ENCODE data around the gene SPAAR. TPM values are rescaled to one million over a fixed set of nuclear protein-coding genes. Genes with fewer than 3 reads are reported as not detected.

Gene SPAAR
- total RNA-seq, 1 experiment from 2014 or later = not detected

Other genes starting within 250 kb of the SPAAR start
- 7.8 and 10.4 TPM in 2 replicates for gene ARHGEF39, start 244.3 kb upstream of the SPAAR start, total RNA-seq (2014; rRNA removed; shearing (Covaris generic); ENCODE audit: low replicate concordance)
- 0.30 and 11.6 TPM in 2 replicates for gene CA9, start 235.6 kb upstream of the SPAAR start, total RNA-seq (2014; rRNA removed; shearing (Covaris generic); ENCODE audit: low replicate concordance)
- gene TPM2, start 219.6 kb upstream of the SPAAR start, total RNA-seq (2014; rRNA removed; shearing (Covaris generic); ENCODE audit: low replicate concordance) = 2.4 and 7.8 TPM in 2 replicates
- gene TLN1, start 177.3 kb upstream of the SPAAR start, total RNA-seq (2014; rRNA removed; shearing (Covaris generic); ENCODE audit: low replicate concordance) = 106 and 122 TPM in 2 replicates
- 53.3 and 55.1 TPM in 2 replicates for gene CREB3, start 176.8 kb upstream of the SPAAR start, total RNA-seq (2014; rRNA removed; shearing (Covaris generic); ENCODE audit: low replicate concordance)
- gene GBA2, start 160.3 kb upstream of the SPAAR start, total RNA-seq (2014; rRNA removed; shearing (Covaris generic); ENCODE audit: low replicate concordance) = 17.7 and 24.7 TPM in 2 replicates
- 5.7 and 7.4 TPM in 2 replicates for gene RGP1, start 160.2 kb upstream of the SPAAR start, total RNA-seq (2014; rRNA removed; shearing (Covaris generic); ENCODE audit: low replicate concordance)
- not detected in 2 replicates for gene MSMP, start 155.2 kb upstream of the SPAAR start, total RNA-seq (2014; rRNA removed; shearing (Covaris generic); ENCODE audit: low replicate concordance)
- gene NPR2, start 117.9 kb upstream of the SPAAR start, total RNA-seq (2014; rRNA removed; shearing (Covaris generic); ENCODE audit: low replicate concordance) = 2.0 TPM in 1 of 2 replicates, not detected in the other
- gene SPAG8, start 97.2 kb upstream of the SPAAR start, total RNA-seq (2014; rRNA removed; shearing (Covaris generic); ENCODE audit: low replicate concordance) = 0.24 TPM in 1 of 2 replicates, not detected in the other
- 21.5 and 75.0 TPM in 2 replicates for gene HINT2, start 94.4 kb upstream of the SPAAR start, total RNA-seq (2014; rRNA removed; shearing (Covaris generic); ENCODE audit: low replicate concordance)
- gene FAM221B, start 80.8 kb upstream of the SPAAR start, total RNA-seq (2014; rRNA removed; shearing (Covaris generic); ENCODE audit: low replicate concordance) = not detected in 2 replicates
- gene TMEM8B, start 80.3 kb upstream of the SPAAR start, total RNA-seq (2014; rRNA removed; shearing (Covaris generic); ENCODE audit: low replicate concordance) = 0.38 and 1.5 TPM in 2 replicates
- not detected in 2 replicates for gene OR13J1, start 39.1 kb upstream of the SPAAR start, total RNA-seq (2014; rRNA removed; shearing (Covaris generic); ENCODE audit: low replicate concordance)
- 26.7 and 36.7 TPM in 2 replicates for gene HRCT1, start 3.3 kb upstream of the SPAAR start, total RNA-seq (2014; rRNA removed; shearing (Covaris generic); ENCODE audit: low replicate concordance)
- not detected in 2 replicates for gene OR2S2, start 48.7 kb downstream of the SPAAR start, total RNA-seq (2014; rRNA removed; shearing (Covaris generic); ENCODE audit: low replicate concordance)
- 5.4 and 7.8 TPM in 2 replicates for gene RECK, start 127.4 kb downstream of the SPAAR start, total RNA-seq (2014; rRNA removed; shearing (Covaris generic); ENCODE audit: low replicate concordance)
- 19.1 and 25.7 TPM in 2 replicates for gene GLIPR2, start 227.2 kb downstream of the SPAAR start, total RNA-seq (2014; rRNA removed; shearing (Covaris generic); ENCODE audit: low replicate concordance)